Panc1 (cell line): ENCODE measurements around the gene CENPT. TPM values are rescaled to one million over a fixed set of nuclear protein-coding genes. Genes with fewer than 3 reads are reported as not detected.

Experiments
- ATAC-seq: fragments of 200-7000 bp; cut with Tn5 transposase; 2 replicates; pipeline ENCODE4 v1.9.1; 2020; ENCODE audit warnings: mild to moderate bottlenecking, moderate library complexity
- BruUV-seq: library from RNA; stranded (reverse); fragments of 400-500 nt; replicated peaks from 2 replicates; lab custom pipeline; 2021; lab: Mats Ljungman, UMichigan
- CTCF ChIA-PET: fragments of 300-600 bp; sonication (Branson Sonifier 250); formaldehyde crosslinking; loops from one replicate; lab custom pipeline; 2022; ENCODE audit warnings: antibody characterized with exemption; lab: Charles Lee
- POLR2A ChIA-PET: fragments of 300-600 bp; sonication (Branson Sonifier 250); formaldehyde crosslinking; loops from one replicate; lab custom pipeline; 2022; ENCODE audit warnings: antibody characterized with exemption; lab: Charles Lee
- DNase-seq: peaks from one replicate; pipeline ENCODE4 v3.0.0-alpha.2; 2010; ENCODE audit warnings: low read depth, low spot score
- H3K27ac ChIP-seq: 2 replicates; pipeline ENCODE4 v1.5.1; 2011; ENCODE audit warnings: mild to moderate bottlenecking, low read length, inconsistent platforms
- H3K27me3 ChIP-seq: fragments of 200-500 bp; sonication (Bioruptor generic); 2 replicates; pipeline ENCODE4 v1.6.0; 2014; ENCODE audit warnings: low read length, inconsistent platforms; ENCODE audit not compliant: control insufficient read depth, insufficient read depth
- H3K36me3 ChIP-seq: fragments of 200-500 bp; sonication (Bioruptor generic); 2 replicates; pipeline ENCODE4 v1.5.1; 2014; ENCODE audit warnings: inconsistent platforms, mild to moderate bottlenecking, low read length, moderate library complexity; ENCODE audit not compliant: control insufficient read depth, insufficient read depth
- H3K4me1 ChIP-seq: 2 replicates; pipeline ENCODE4 v1.5.1; 2011; ENCODE audit warnings: inconsistent platforms, mild to moderate bottlenecking, low read length, moderate library complexity; ENCODE audit not compliant: control insufficient read depth, insufficient read depth
- H3K4me3 ChIP-seq, 2 experiments: 2 replicates each; pipeline ENCODE4 v1.5.1; 2011 to 2012; ENCODE audit warnings: low read depth in 2 of 2, low read length in 2 of 2, mild to moderate bottlenecking in 2 of 2, inconsistent platforms in 1 of 2, moderate library complexity in 1 of 2
- H3K9me3 ChIP-seq: fragments of 200-500 bp; sonication (Bioruptor generic); 2 replicates; pipeline ENCODE4 v1.5.1; 2014; ENCODE audit warnings: low read depth, mild to moderate bottlenecking, inconsistent platforms, low read length, moderate library complexity; ENCODE audit not compliant: control insufficient read depth, insufficient read depth
- POLR2AphosphoS5 ChIP-seq: IDR thresholded peaks from 2 replicates; pipeline ENCODE4 v1.6.1; 2012; ENCODE audit warnings: mild to moderate bottlenecking, low read depth, low read length, moderate library complexity
- REST ChIP-seq, 2 experiments: IDR thresholded peaks; 2 replicates each; pipeline ENCODE4 v1.6.1; 2011 to 2012; ENCODE audit warnings: low read depth in 2 of 2, control low read depth in 1 of 2, low read length in 1 of 2, mild to moderate bottlenecking in 1 of 2, moderate library complexity in 1 of 2; ENCODE audit not compliant: insufficient read depth in 1 of 2
- SIN3A ChIP-seq: IDR thresholded peaks from 2 replicates; pipeline ENCODE4 v1.6.1; 2012; ENCODE audit warnings: low read depth, mild to moderate bottlenecking, low read length, moderate library complexity, borderline replicate concordance; ENCODE audit not compliant: insufficient read depth
- TCF7L2 ChIP-seq: IDR thresholded peaks from 2 replicates; pipeline ENCODE4 v1.6.1; 2011; ENCODE audit warnings: mild to moderate bottlenecking, low read depth, low read length, inconsistent platforms
- in situ Hi-C: cut with HindIII; loops from 2 replicates; pipeline ENCODE4 v1.10.0; 2016; ENCODE audit warnings: low sequenced_read_pairs, low pct_unique_long_range_greater_than_20kb
- intact Hi-C: fragments of 100-400 bp; cut with micrococcal nuclease; formaldehyde crosslinking; loops from one replicate; pipeline ENCODE4 v1.10.0; 2022; ENCODE audit not compliant: unreplicated experiment
- total RNA-seq: library from RNA; stranded (reverse); gene quantifications from one replicate; pipeline ENCODE4 v1.2.1, GENCODE V29; 2021; ENCODE audit not compliant: unreplicated experiment
- TF ChIP-seq, protein P1 (sequence below): fragments of 450-650 bp; IDR thresholded peaks from 2 replicates; pipeline ENCODE4 v1.5.1; 2017; ENCODE audit warnings: mild to moderate bottlenecking

CENPT gene
- total RNA-seq, 1 experiment from 2014 or later: 43.4 TPM

DNA sequence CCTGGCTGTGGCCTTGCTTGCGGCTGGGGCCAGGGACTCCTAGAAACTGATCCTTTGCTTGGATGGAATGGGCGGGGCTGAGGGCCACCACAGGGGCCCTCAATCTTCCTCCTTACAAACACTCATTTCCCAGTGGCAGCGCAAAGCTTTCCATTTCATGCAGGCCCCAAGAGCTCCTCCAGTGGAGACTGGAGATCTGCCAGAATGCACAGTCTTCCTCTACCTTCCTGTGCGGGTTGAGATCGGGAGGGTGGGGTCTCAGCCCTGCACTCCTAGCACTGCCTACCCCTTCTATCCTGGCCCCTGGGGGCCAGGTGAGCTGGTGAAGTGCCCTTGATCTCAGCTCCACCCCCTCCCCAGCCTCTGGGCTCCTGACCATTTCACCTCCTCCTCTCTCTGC, 38.9 kb upstream of the CENPT start:
- TF ChIP-seq TCF7L2: no peak
- no peak for TF ChIP-seq POLR2AphosphoS5
- no peak for TF ChIP-seq SIN3A
- TF ChIP-seq REST (IDR thresholded peaks at IDR 0.05; ENCODE audit: insufficient read depth in 1 of 2, low read depth in 2 of 2, low read length in 1 of 2): no peak
- TF ChIP-seq, protein P1, sequence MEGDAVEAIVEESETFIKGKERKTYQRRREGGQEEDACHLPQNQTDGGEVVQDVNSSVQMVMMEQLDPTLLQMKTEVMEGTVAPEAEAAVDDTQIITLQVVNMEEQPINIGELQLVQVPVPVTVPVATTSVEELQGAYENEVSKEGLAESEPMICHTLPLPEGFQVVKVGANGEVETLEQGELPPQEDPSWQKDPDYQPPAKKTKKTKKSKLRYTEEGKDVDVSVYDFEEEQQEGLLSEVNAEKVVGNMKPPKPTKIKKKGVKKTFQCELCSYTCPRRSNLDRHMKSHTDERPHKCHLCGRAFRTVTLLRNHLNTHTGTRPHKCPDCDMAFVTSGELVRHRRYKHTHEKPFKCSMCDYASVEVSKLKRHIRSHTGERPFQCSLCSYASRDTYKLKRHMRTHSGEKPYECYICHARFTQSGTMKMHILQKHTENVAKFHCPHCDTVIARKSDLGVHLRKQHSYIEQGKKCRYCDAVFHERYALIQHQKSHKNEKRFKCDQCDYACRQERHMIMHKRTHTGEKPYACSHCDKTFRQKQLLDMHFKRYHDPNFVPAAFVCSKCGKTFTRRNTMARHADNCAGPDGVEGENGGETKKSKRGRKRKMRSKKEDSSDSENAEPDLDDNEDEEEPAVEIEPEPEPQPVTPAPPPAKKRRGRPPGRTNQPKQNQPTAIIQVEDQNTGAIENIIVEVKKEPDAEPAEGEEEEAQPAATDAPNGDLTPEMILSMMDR: no peak
- H3K4me3 ChIP-seq: no peak overlapping the region
- H3K9me3 ChIP-seq: no peaks in the 10 kb centered on the region
- H3K36me3 ChIP-seq: no peaks in the 10 kb centered on the region
- intact Hi-C loops (no loop called here), in situ Hi-C loops (no loop called here)
- no TSS peak for BruUV-seq
- H3K27me3 ChIP-seq: no peaks in the 10 kb centered on the region
- DNase-seq (no peak), ATAC-seq (no peak)
- H3K27ac ChIP-seq: no peak overlapping the region
- no peaks in the 10 kb centered on the region for H3K4me1 ChIP-seq
- ChIA-PET POLR2A (interaction anchor here (0.5 kb wide), 1 partner anchor 367 kb away, joined by 3 read pairs; no protein-coding TSS in a partner anchor), CTCF (no interaction called here)

GRCh38 chr16:67885976-67886375, 38.5 kb upstream of the CENPT start:
- no peak for ATAC-seq
- intact Hi-C loops: no loop called here
- POLR2A ChIA-PET: no interaction called here

More at GRCh38 chr16:67885976-67886375, 38.5 kb upstream of the CENPT start:
- no peaks in the 10 kb centered on the region for H3K27me3 ChIP-seq
- H3K9me3 ChIP-seq: no peaks in the 10 kb centered on the region
- CTCF ChIA-PET: no interaction called here
- no peaks in the 10 kb centered on the region for H3K4me1 ChIP-seq
- BruUV-seq: no TSS peak
- no peak for DNase-seq
- no peak overlapping the region for H3K4me3 ChIP-seq
- H3K36me3 ChIP-seq: no peaks in the 10 kb centered on the region
- H3K27ac ChIP-seq: no peak overlapping the region
- TF ChIP-seq POLR2AphosphoS5: no peak
- TF ChIP-seq TCF7L2: no peak
- TF ChIP-seq, protein P1: no peak
- TF ChIP-seq REST (IDR thresholded peaks at IDR 0.05; ENCODE audit: insufficient read depth in 1 of 2, low read depth in 2 of 2, low read length in 1 of 2): no peak
- TF ChIP-seq SIN3A: no peak
- in situ Hi-C loops: no loop called here
